Esophagus muscularis mucosa (tissue), 4 donors: ENCODE data around the gene SARS2. TPM values are rescaled to one million over a fixed set of nuclear protein-coding genes. Genes with fewer than 3 reads are reported as not detected.

Experiments
- DNase-seq: peaks from one replicate; pipeline ENCODE4 v3.0.0-alpha.2; 2017; ENCODE audit errors: extremely low spot score
- H3K27ac ChIP-seq, 4 donors: fragments of 200-600 bp; sonication (generic); replicated peaks in 1 of 4; 1 replicate in 3 of 4; 2 replicates in 1 of 4; pipeline ENCODE4 v1.5.1; 2016 to 2019; ENCODE audit warnings: mild to moderate bottlenecking in 1 of 4
- H3K27me3 ChIP-seq, 4 donors: fragments of 200-600 bp; sonication (generic); one replicate each; pipeline versions ENCODE4 v1.5.1 to v1.6.0; 2016 to 2019
- H3K36me3 ChIP-seq, 4 donors: fragments of 200-600 bp; sonication (generic); one replicate each; pipeline ENCODE4 v1.5.1; 2016 to 2019
- H3K4me1 ChIP-seq, 4 donors: fragments of 200-600 bp; sonication (generic); one replicate each; pipeline ENCODE4 v1.5.1; 2016 to 2019
- H3K4me3 ChIP-seq, 4 donors: fragments of 200-600 bp; sonication (generic); 1 replicate in 2 of 4; 2 replicates in 2 of 4; pipeline ENCODE4 v1.5.1; 2016 to 2019; ENCODE audit warnings: mild to moderate bottlenecking in 4 of 4, moderate library complexity in 1 of 4
- H3K9me3 ChIP-seq, 4 donors: fragments of 200-600 bp; sonication (generic); 1 replicate in 3 of 4; 2 replicates in 1 of 4; pipeline ENCODE4 v1.5.1; 2016 to 2019
- CTCF ChIP-seq, 3 experiments: fragments of 200-600 bp in 2 of 3; fragments of 450-650 bp in 1 of 3; sonication (generic) in 2 of 3; IDR thresholded peaks; one replicate each; pipeline ENCODE4 v1.5.1; 2017 to 2019; ENCODE audit warnings: antibody characterized with exemption in 3 of 3, mild to moderate bottlenecking in 2 of 3, moderate library complexity in 1 of 3
- EP300 ChIP-seq: sonication (generic); formaldehyde crosslinking; IDR thresholded peaks from one replicate; pipeline ENCODE4 v1.6.1; 2017; ENCODE audit warnings: antibody characterized with exemption
- POLR2A ChIP-seq: fragments of 450-650 bp; IDR thresholded peaks from one replicate; pipeline ENCODE4 v1.6.1; 2017; ENCODE audit warnings: antibody characterized with exemption, moderate library complexity, mild to moderate bottlenecking, low read depth
- POLR2AphosphoS5 ChIP-seq, 2 donors: sonication (generic); formaldehyde crosslinking; IDR thresholded peaks; one replicate each; pipeline ENCODE4 v1.6.1; 2017; ENCODE audit warnings: antibody characterized with exemption in 2 of 2
- WGBS: methylation state at CpG from one replicate; pipeline ENCODE4 v1.1.5; 2018; 5-methylcytosine and 5-hydroxymethylcytosine counted together
- intact Hi-C: fragments of 100-400 bp; cut with DNase I; formaldehyde crosslinking; loops from one replicate; pipeline ENCODE4 v1.15.1; 2023
- total RNA-seq, 4 donors: library from RNA; depleted of rRNA; stranded (reverse); fragments of >200 nt; gene quantifications; one replicate each; pipeline versions ENCODE4 v1.1.0 to v1.2.1, GENCODE V29; 2016

The SARS2 gene
- total RNA-seq, 4 donors from 2014 or later, result 6.8 to 14.6 (median 9.1) TPM

GRCh38 chr19:38964738-38965137, 34.2 kb upstream of the SARS2 start:
- no peak overlapping the region for H3K27ac ChIP-seq
- no peak for DNase-seq
- 92% methylated on average over 2 of the region's 2 CpGs for WGBS
- H3K27me3 ChIP-seq, result no peaks in the 10 kb centered on the region
- peaks cover 0 to 27% (median 4%) of the 10 kb centered on the region in 4 donors for H3K36me3 ChIP-seq
- no peaks in the 10 kb centered on the region for H3K9me3 ChIP-seq
- intact Hi-C loops, result loop anchor here (10.0 kb wide), 1 partner anchor 360 kb away; the partner anchor contains the start of gene LRFN1
- TF ChIP-seq CTCF (IDR thresholded peaks at IDR 0.05) (no peak), EP300 (no peak), POLR2AphosphoS5 (IDR thresholded peaks at IDR 0.05) (no peak), POLR2A (no peak)
- H3K4me1 ChIP-seq, result peaks cover 0 to 11% (median 10%) of the 10 kb centered on the region in 4 donors
- no peak overlapping the region for H3K4me3 ChIP-seq

GRCh38 chr19:38959618-38960017, 29.1 kb upstream of the SARS2 start:
- intact Hi-C loops, result loop anchor here (10.0 kb wide), 1 partner anchor 365 kb away; the partner anchor contains the start of gene LRFN1
- no peak for TF ChIP-seq CTCF (IDR thresholded peaks at IDR 0.05)
- no peak for TF ChIP-seq POLR2AphosphoS5 (IDR thresholded peaks at IDR 0.05)
- no peak for TF ChIP-seq POLR2A
- TF ChIP-seq EP300, result no peak
- no peaks in the 10 kb centered on the region for H3K9me3 ChIP-seq
- no peak for DNase-seq
- 82% methylated on average over 5 of the region's 5 CpGs for WGBS
- H3K4me3 ChIP-seq, result no peak overlapping the region
- H3K27me3 ChIP-seq, result no peaks in the 10 kb centered on the region
- peaks cover 0 to 11% (median 10%) of the 10 kb centered on the region in 4 donors for H3K4me1 ChIP-seq
- H3K27ac ChIP-seq, result no peak overlapping the region
- H3K36me3 ChIP-seq, result peaks cover 0 to 22% (median 7%) of the 10 kb centered on the region in 4 donors

GRCh38 chr19:38958301-38958700, 27.7 kb upstream of the SARS2 start:
- no peak overlapping the region for H3K4me3 ChIP-seq
- peaks cover 0 to 18% (median 5%) of the 10 kb centered on the region in 4 donors for H3K36me3 ChIP-seq
- intact Hi-C loops, result no loop called here
- H3K9me3 ChIP-seq, result no peaks in the 10 kb centered on the region
- TF ChIP-seq CTCF (IDR thresholded peaks at IDR 0.05) (no peak), POLR2AphosphoS5 (IDR thresholded peaks at IDR 0.05) (no peak), POLR2A (no peak), EP300 (no peak)
- 94% methylated on average over 2 of the region's 2 CpGs for WGBS
- DNase-seq, result no peak
- no peak overlapping the region for H3K27ac ChIP-seq
- peaks cover 0 to 11% (median 10%) of the 10 kb centered on the region in 4 donors for H3K4me1 ChIP-seq
- H3K27me3 ChIP-seq, result no peaks in the 10 kb centered on the region

- no peaks in the 10 kb centered on the region for H3K9me3 ChIP-seq
- no peak overlapping the region for H3K4me3 ChIP-seq
- 79% methylated on average over 2 of the region's 2 CpGs for WGBS
- H3K27ac ChIP-seq, result no peak overlapping the region
- no peak for TF ChIP-seq EP300
- TF ChIP-seq POLR2AphosphoS5 (IDR thresholded peaks at IDR 0.05), result no peak
- no peak for TF ChIP-seq CTCF (IDR thresholded peaks at IDR 0.05)
- no peak for TF ChIP-seq POLR2A
- H3K36me3 ChIP-seq, result peaks cover 0 to 31% (median 7%) of the 10 kb centered on the region in 4 donors
- H3K27me3 ChIP-seq, result no peaks in the 10 kb centered on the region
- no peak for DNase-seq
- H3K4me1 ChIP-seq, result no peaks in the 10 kb centered on the region
- intact Hi-C loops, result no loop called here
Observed at GRCh38 chr19:38956264-38956663, 25.7 kb upstream of the SARS2 start.

GRCh38 chr19:38953677-38954076, 23.1 kb upstream of the SARS2 start:
- no peak for DNase-seq
- 76% methylated on average over 4 of the region's 4 CpGs for WGBS
- H3K4me3 ChIP-seq, result no peak overlapping the region
- peaks cover 0 to 31% (median 7%) of the 10 kb centered on the region in 4 donors for H3K36me3 ChIP-seq
- no peak for TF ChIP-seq POLR2AphosphoS5 (IDR thresholded peaks at IDR 0.05)
- no peaks in the 10 kb centered on the region for H3K27me3 ChIP-seq
- H3K27ac ChIP-seq, result no peak overlapping the region
- intact Hi-C loops, result no loop called here
- H3K4me1 ChIP-seq, result peaks cover 11 to 13% (median 12%) of the 10 kb centered on the region in 4 donors
- H3K9me3 ChIP-seq, result no peaks in the 10 kb centered on the region
